ENCODE data around the gene PF4V1. TPM values are rescaled to one million over a fixed set of nuclear protein-coding genes. Genes with fewer than 3 reads are reported as not detected.
A peak's percentile ranks its signal among the peaks of the same experiment; 100 is the strongest.

The PF4V1 gene
- total and polyA plus RNA-seq, 4 donors, result 0.38 TPM; not detected in 3

- ATAC-seq (ENCODE audit: insufficient read depth, low FRiP score), result no peak
- no peaks in the 10 kb centered on the region for H3K9me3 ChIP-seq (ENCODE audit: control insufficient read depth in 4 of 4, insufficient read depth in 3 of 4, low read length in 3 of 4)
- H3K4me3 ChIP-seq, result no peak overlapping the region
- H3K9ac ChIP-seq (ENCODE audit: insufficient read depth in 1 of 2, low read length in 2 of 2), result no peak overlapping the region
- peaks cover 0 to 1% (median 0%) of the 10 kb centered on the region in 5 donors for H3K4me1 ChIP-seq (ENCODE audit: control insufficient read depth in 5 of 5, insufficient read depth in 5 of 5, low read length in 5 of 5)
- H3K27me3 ChIP-seq (ENCODE audit: control insufficient read depth in 3 of 3, insufficient read depth in 3 of 3, low read length in 2 of 3), result no peaks in the 10 kb centered on the region
- DNase-seq, result no peak
- TF ChIP-seq, protein P1, sequence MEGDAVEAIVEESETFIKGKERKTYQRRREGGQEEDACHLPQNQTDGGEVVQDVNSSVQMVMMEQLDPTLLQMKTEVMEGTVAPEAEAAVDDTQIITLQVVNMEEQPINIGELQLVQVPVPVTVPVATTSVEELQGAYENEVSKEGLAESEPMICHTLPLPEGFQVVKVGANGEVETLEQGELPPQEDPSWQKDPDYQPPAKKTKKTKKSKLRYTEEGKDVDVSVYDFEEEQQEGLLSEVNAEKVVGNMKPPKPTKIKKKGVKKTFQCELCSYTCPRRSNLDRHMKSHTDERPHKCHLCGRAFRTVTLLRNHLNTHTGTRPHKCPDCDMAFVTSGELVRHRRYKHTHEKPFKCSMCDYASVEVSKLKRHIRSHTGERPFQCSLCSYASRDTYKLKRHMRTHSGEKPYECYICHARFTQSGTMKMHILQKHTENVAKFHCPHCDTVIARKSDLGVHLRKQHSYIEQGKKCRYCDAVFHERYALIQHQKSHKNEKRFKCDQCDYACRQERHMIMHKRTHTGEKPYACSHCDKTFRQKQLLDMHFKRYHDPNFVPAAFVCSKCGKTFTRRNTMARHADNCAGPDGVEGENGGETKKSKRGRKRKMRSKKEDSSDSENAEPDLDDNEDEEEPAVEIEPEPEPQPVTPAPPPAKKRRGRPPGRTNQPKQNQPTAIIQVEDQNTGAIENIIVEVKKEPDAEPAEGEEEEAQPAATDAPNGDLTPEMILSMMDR (IDR thresholded peaks at IDR 0.05; ENCODE audit: control extremely low read depth, extremely low read depth), result no peak
- peak overlapping the region in 1 of 2 donors; percentile 63 for H3K27ac ChIP-seq (ENCODE audit: low read depth in 1 of 2, low read length in 1 of 2)
- H3K36me3 ChIP-seq (ENCODE audit: control insufficient read depth in 4 of 4, insufficient read depth in 4 of 4, low read length in 4 of 4), result no peaks in the 10 kb centered on the region
- WGBS, 2 donors, result 58% methylated on average over 4 of the region's 4 CpGs
Measured at GRCh38 chr4:73891326-73891725, 38.2 kb downstream of the PF4V1 start.

DNA sequence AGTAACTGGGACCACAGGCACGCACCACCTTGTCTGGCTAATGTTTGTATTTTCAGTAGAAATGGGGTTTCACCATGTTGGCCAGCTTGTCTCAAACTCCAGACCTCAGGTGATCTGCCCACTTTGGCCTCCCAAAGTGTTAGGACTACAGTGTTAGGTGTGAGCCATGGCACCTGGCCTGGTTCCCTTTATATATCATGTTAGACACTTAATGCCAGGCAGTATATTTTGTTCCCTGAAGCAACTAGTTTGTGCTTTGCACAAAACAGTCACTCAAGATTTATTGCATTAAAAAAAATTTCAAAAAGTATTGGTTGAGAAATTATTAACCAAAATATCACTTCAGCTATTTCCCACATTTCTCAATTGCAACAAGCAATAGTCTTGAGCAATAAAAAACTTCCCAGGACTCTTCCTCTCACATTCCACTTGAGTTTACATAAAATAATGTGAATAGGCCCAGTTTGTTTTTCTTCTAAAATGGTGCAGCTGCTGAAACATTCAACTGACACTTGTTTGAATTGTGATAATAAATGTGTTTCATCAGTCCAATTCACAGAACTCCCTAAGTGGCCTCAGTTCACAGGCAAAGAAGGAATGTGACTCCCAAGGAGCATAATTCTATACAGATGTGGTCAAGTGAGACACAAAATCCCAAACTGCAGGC lies 38.8 kb downstream of the PF4V1 start:
- ATAC-seq (ENCODE audit: insufficient read depth, low FRiP score) (no peak), DNase-seq (peak in 1 of 3 donors; percentile 12)
- Histone ChIP-seq H3K4me1 (ENCODE audit: control insufficient read depth in 5 of 5, insufficient read depth in 5 of 5, low read length in 5 of 5) (peaks cover 0 to 1% (median 0%) of the 10 kb centered on the region in 5 donors), H3K27ac (ENCODE audit: low read depth in 1 of 2, low read length in 1 of 2) (peak overlapping the region in 1 of 2 donors; percentile 63), H3K27me3 (ENCODE audit: control insufficient read depth in 3 of 3, insufficient read depth in 3 of 3, low read length in 2 of 3) (no peaks in the 10 kb centered on the region), H3K36me3 (ENCODE audit: control insufficient read depth in 4 of 4, insufficient read depth in 4 of 4, low read length in 4 of 4) (no peaks in the 10 kb centered on the region), H3K9me3 (ENCODE audit: control insufficient read depth in 4 of 4, insufficient read depth in 3 of 4, low read length in 3 of 4) (no peaks in the 10 kb centered on the region), H3K9ac (ENCODE audit: insufficient read depth in 1 of 2, low read length in 2 of 2) (no peak overlapping the region), H3K4me3 (no peak overlapping the region)
- WGBS, 2 donors, result 85 to 91% methylated on average over 1 of the region's 1 CpG
- TF ChIP-seq, protein P1 (IDR thresholded peaks at IDR 0.05; ENCODE audit: control extremely low read depth, extremely low read depth), result no peak

DNA sequence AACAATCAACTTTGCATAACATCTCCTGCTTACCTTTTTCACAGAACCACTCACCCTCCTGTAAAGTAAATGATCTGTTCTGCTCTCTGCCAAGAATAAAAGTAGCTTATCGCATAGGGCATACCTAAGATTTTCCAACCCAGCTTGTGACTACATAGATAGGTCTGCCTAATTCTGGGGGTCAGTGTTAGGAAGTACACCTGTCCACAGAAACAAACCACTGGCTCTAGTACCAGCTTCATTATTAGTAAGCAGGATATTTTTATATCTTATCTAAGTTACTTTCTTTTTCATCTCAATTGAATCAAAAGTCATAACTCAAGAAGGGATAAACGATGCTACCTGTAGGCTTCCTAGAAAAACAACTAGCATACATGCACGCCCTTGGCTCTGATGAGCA lies 39.9 kb downstream of the PF4V1 start:
- Histone ChIP-seq H3K27me3 (ENCODE audit: control insufficient read depth in 3 of 3, insufficient read depth in 3 of 3, low read length in 2 of 3) (no peaks in the 10 kb centered on the region), H3K4me3 (no peak overlapping the region), H3K9ac (ENCODE audit: insufficient read depth in 1 of 2, low read length in 2 of 2) (no peak overlapping the region), H3K9me3 (ENCODE audit: control insufficient read depth in 4 of 4, insufficient read depth in 3 of 4, low read length in 3 of 4) (no peaks in the 10 kb centered on the region), H3K27ac (ENCODE audit: low read depth in 1 of 2, low read length in 1 of 2) (no peak overlapping the region), H3K4me1 (ENCODE audit: control insufficient read depth in 5 of 5, insufficient read depth in 5 of 5, low read length in 5 of 5) (peaks cover 0 to 1% (median 0%) of the 10 kb centered on the region in 5 donors), H3K36me3 (ENCODE audit: control insufficient read depth in 4 of 4, insufficient read depth in 4 of 4, low read length in 4 of 4) (no peaks in the 10 kb centered on the region)
- ATAC-seq (ENCODE audit: insufficient read depth, low FRiP score) (no peak), DNase-seq (no peak)
- TF ChIP-seq, protein P1 (IDR thresholded peaks at IDR 0.05; ENCODE audit: control extremely low read depth, extremely low read depth), result no peak
- 67 to 75% methylated on average over 3 of the region's 3 CpGs for WGBS, 2 donors

DNA sequence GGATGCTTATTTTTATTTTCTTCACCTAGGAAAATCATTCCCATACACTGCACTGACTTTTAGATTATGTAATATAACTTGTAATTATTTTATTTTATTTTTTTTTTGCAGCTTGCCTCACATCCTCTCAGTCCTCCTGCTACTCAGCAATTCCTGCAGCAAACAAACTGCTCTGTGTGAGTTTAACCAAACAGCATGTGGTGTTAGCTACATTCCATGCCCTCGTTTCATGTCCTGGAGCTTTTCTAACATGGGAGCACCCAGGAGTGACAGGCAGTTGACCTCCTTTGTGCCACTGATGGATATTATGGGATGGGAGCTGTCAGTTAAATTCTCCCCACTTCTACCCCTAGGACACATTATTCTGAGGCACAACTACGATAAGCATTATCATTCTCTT lies 40.9 kb downstream of the PF4V1 start:
- Histone ChIP-seq H3K4me3 (no peak overlapping the region), H3K9ac (ENCODE audit: insufficient read depth in 1 of 2, low read length in 2 of 2) (no peak overlapping the region), H3K4me1 (ENCODE audit: control insufficient read depth in 5 of 5, insufficient read depth in 5 of 5, low read length in 5 of 5) (peaks cover 0 to 1% (median 0%) of the 10 kb centered on the region in 5 donors), H3K36me3 (ENCODE audit: control insufficient read depth in 4 of 4, insufficient read depth in 4 of 4, low read length in 4 of 4) (no peaks in the 10 kb centered on the region), H3K27me3 (ENCODE audit: control insufficient read depth in 3 of 3, insufficient read depth in 3 of 3, low read length in 2 of 3) (no peaks in the 10 kb centered on the region), H3K9me3 (ENCODE audit: control insufficient read depth in 4 of 4, insufficient read depth in 3 of 4, low read length in 3 of 4) (no peaks in the 10 kb centered on the region), H3K27ac (ENCODE audit: low read depth in 1 of 2, low read length in 1 of 2) (no peak overlapping the region)
- DNase-seq, result no peak
- TF ChIP-seq, protein P1 (IDR thresholded peaks at IDR 0.05; ENCODE audit: control extremely low read depth, extremely low read depth), result no peak
- no peak for ATAC-seq (ENCODE audit: insufficient read depth, low FRiP score)
- 55 to 73% methylated on average over 2 of the region's 2 CpGs for WGBS, 2 donors

Measured in lung (tissue), 12 donors.